SK-N-SH treated with all-trans-retinoic acid at 6 μM for 48 hours (cell line): ENCODE measurements around the gene OCRL.

Source experiments
- ARNTL ChIP-seq: fragments of 450-650 bp; formaldehyde crosslinking; IDR thresholded peaks from 2 replicates; pipeline ENCODE4 v1.5.0; 2020; ENCODE audit warnings: low read depth, mild to moderate bottlenecking, moderate library complexity, borderline replicate concordance
- ZNF70 ChIP-seq: fragments of 450-650 bp; formaldehyde crosslinking; IDR thresholded peaks from 2 replicates; pipeline ENCODE4 v1.5.0; 2020; ENCODE audit warnings: mild to moderate bottlenecking, moderate library complexity

GRCh38 chrX:129629837-129630236 is 89.8 kb downstream of the OCRL start:
- no peak for TF ChIP-seq ARNTL
- no peak for TF ChIP-seq ZNF70 (CRISPR knock-in tag)
